AG04449 (cell line): ENCODE data around the gene SV2A.
"Not testable (repeated sequence)": the region's sequence is repeated elsewhere in the genome, so short reads cannot be mapped to it uniquely, and the experiment has no call there.

ENCODE experiments used
- CTCF ChIA-PET: fragments of 350-600 bp; formaldehyde crosslinking; extraction: SDS; loops from one replicate; lab custom pipeline; 2021; ENCODE audit warnings: antibody characterized with exemption; lab: Yijun Ruan, JAX
- POLR2A ChIA-PET: fragments of 400-600, 350-600 bp; formaldehyde crosslinking; extraction: SDS; loops from one replicate; lab custom pipeline; 2020; ENCODE audit warnings: antibody characterized with exemption, inconsistent platforms; lab: Yijun Ruan, JAX
- DNase-seq: peaks from one replicate; pipeline ENCODE4 v3.0.0-alpha.2; 2010; ENCODE audit warnings: low read depth, low spot score
- H3K4me3 ChIP-seq: 2 replicates; pipeline ENCODE4 v1.5.1; 2011; ENCODE audit warnings: low read depth, mild to moderate bottlenecking, control low read depth, low read length
- TF ChIP-seq, protein P1 (sequence below): IDR thresholded peaks from one replicate; pipeline ENCODE4 v1.5.1; 2011; ENCODE audit warnings: mild to moderate bottlenecking, moderate library complexity, low read length, control low read depth, inconsistent platforms; ENCODE audit not compliant: insufficient read depth; ENCODE audit errors: missing control alignments

The SV2A gene

GRCh38 chr1:149879556-149879955 lies 38.1 kb downstream of the SV2A start:
- no peak for DNase-seq
- POLR2A ChIA-PET = no interaction called here
- CTCF ChIA-PET = no interaction called here
- TF ChIP-seq, protein P1, sequence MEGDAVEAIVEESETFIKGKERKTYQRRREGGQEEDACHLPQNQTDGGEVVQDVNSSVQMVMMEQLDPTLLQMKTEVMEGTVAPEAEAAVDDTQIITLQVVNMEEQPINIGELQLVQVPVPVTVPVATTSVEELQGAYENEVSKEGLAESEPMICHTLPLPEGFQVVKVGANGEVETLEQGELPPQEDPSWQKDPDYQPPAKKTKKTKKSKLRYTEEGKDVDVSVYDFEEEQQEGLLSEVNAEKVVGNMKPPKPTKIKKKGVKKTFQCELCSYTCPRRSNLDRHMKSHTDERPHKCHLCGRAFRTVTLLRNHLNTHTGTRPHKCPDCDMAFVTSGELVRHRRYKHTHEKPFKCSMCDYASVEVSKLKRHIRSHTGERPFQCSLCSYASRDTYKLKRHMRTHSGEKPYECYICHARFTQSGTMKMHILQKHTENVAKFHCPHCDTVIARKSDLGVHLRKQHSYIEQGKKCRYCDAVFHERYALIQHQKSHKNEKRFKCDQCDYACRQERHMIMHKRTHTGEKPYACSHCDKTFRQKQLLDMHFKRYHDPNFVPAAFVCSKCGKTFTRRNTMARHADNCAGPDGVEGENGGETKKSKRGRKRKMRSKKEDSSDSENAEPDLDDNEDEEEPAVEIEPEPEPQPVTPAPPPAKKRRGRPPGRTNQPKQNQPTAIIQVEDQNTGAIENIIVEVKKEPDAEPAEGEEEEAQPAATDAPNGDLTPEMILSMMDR = no peak
- no peak overlapping the region for H3K4me3 ChIP-seq

DNA sequence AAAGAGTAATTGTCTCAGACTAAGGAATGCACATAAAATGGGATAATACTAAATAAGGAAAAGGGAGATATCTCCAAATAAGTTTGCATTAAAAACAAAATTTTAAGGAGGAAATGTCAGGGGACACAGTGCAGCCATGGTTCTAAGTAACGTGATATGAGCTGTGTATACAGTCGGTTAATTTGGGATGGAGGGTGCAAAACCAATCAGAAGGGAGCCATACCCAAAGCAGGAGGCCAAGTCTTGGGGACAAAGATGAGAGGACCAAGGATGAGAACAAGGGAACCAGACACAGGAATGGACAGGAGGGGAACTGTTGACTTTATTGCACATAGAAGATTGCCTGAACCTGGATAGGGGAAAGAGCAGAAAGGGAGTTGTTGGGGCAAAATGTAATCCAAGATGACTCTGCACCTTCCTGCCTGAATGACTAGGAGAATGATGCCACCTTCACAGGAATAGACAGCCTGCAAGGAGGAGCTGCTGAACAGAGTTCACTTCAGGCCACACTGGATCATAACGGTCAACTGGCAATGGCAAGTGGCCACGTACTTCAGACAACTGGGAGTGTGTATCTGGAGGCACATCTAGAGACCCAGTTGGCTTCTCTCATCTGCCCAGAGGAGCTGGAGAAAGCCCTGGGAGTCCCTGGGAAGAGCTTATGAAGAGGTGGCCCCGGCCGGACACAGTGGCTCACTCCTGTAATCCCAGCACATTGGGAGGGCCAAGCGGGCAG lies 40.3 kb downstream of the SV2A start:
- H3K4me3 ChIP-seq = no peak overlapping the region
- ChIA-PET CTCF (interaction anchor here (1.4 kb wide), 1 partner anchor 12 kb away, joined by 4 read pairs; no protein-coding TSS in a partner anchor), POLR2A (no interaction called here)
- DNase-seq = no peak
- TF ChIP-seq, protein P1 = no peak

- CTCF ChIA-PET, DNase-seq, H3K4me3 ChIP-seq, POLR2A ChIA-PET: not testable (repeated sequence)
Observed at GRCh38 chr1:149873060-149873459, 44.6 kb downstream of the SV2A start.

- POLR2A ChIA-PET, CTCF ChIA-PET: not testable (repeated sequence)
Observed at GRCh38 chr1:149866887-149867286, 50.8 kb downstream of the SV2A start.

DNA sequence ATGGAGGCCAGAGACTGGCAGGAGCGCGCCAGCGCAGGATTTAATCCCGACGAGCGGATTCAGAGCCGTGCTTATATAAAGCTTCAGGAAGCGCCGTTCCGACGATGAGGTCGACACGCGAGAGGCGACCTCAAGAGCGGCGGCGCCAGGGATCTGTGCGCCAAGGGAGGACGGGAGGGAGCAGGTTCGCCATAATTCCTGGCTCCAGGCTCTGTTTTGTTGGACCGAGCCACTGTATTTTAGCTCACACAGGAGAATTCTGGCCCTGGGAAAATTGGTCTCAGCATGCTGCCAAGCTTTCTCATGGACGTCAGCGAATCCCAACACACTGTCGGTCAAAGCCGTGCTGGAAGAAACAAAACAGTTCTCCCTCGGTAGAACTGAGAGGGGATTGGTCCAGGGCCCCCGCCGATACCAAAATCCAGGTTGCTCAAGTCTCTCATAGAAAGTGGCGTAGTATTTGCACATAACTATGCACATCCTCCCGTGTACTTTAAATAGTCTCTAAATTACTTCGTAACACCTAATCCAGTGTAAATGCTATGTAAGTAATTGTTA lies 56.1 kb downstream of the SV2A start:
- CTCF ChIA-PET, POLR2A ChIA-PET, H3K4me3 ChIP-seq, DNase-seq: not testable (repeated sequence)

More at GRCh38 chr1:149866887-149867286, 50.8 kb downstream of the SV2A start:
- H3K4me3 ChIP-seq, DNase-seq: not testable (repeated sequence)

GRCh38 chr1:149860684-149861496 lies 56.8 kb downstream of the SV2A start:
- CTCF ChIA-PET, H3K4me3 ChIP-seq, DNase-seq, POLR2A ChIA-PET: not testable (repeated sequence)

DNA sequence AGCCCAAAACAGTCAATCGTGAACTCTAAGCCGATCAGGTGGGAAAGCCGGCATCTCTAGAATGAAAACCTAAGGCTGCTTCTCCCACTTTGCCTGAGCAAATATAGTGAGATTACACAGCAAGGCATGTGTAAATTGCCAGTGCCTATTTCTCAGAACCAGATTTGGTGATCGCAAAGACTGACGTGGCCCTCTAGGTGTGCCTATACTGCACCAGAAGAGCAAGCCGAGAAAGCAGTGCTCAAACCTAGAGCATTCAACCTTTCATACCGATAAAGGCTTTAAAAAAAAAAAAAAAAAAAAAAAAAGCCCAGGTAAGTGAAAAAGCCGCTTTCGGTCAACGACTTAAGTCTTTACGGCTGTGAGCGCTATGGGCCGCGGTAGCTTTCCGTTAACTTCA lies 57.4 kb downstream of the SV2A start:
- H3K4me3 ChIP-seq, POLR2A ChIA-PET, DNase-seq, CTCF ChIA-PET: not testable (repeated sequence)
